ENCODE results near the gene TBC1D17.

Gene TBC1D17

DNA sequence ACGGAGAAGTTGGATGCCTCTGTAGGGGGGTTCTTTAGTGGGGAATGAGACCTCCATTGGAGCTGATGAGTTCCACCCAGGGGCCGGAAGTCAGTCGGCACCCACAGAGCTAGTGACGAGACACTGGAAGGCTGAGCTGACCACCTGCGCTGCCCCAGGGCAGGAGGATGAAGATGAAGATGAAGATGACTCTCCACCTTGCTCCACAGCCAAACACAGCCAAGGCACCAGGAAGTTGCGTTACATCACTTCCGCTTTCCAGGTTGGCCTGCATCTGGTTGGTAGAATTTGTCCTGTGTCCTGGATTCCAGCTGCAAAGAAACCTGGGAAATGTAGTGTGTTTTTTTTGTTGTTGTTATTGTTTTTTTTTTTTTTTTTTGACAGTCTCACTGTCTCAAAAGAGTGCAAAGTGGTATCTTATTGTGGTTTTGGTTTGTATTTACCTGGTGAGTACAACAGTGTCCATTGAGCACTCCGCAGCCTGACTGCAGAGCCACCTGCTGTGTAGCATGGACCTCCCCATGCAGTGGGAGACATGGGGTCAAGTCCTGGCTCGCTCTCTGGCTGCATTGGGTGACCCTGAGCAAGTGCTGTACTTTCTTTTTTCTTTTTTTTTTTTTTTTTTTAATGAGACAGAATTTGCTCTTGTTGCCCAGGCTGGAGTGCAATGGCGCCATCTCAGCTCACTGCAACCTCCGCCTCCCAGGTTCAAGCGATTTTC is 1.9 kb downstream of the TBC1D17 start:
- no peak for DNase-seq

DNA sequence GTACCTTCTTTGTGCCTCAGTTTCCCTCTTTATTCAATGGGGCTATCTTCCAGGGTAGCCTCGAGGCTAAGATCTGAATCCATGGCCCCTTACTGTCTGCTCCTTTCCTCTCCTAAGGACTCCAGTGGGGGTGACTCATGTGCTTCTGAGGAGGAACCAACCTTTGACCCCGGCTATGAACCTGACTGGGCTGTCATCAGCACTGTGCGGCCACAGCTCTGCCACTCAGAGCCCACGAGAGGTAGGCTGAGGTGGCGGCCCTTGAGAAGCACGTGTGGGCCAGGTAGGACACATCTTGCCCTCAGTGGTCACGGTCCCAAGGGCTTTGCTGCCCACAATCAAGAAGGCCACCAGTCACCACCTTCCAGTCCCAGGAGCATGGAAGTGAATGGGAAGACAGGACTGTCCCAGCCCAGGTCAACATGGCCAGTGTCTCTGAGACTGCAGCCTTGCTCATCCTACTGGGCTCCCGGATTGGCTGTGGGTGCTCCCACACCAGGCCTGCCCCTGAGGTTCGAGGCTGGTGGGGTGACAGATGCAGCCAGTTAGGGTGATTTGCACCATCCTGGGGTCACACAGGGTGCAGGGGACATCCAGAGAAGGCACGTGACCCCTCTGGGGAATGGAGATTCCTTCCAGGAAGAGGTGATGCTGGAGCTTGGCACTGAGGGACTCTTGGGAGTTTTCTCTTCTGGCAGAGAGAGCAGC is 2.8 kb downstream of the TBC1D17 start:
- DNase-seq = no peak

DNA sequence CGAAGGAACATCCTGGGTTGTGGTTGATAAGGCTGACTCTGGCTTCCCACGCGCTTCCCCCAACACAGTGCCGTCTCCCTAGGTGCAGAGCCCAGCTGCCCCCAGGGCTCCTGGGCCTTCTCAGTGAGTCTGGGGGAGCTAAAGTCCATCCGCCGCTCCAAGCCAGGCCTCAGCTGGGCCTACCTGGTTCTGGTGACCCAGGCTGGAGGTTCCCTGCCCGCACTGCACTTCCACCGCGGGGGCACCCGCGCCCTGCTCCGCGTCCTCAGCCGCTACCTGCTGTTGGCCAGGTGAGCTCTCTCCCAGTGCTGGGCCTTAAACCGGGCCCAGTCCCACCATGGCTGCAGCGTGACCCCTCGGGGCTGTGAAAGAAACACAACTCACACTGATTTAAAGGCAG is 3.7 kb downstream of the TBC1D17 start:
- no peak for DNase-seq

DNA sequence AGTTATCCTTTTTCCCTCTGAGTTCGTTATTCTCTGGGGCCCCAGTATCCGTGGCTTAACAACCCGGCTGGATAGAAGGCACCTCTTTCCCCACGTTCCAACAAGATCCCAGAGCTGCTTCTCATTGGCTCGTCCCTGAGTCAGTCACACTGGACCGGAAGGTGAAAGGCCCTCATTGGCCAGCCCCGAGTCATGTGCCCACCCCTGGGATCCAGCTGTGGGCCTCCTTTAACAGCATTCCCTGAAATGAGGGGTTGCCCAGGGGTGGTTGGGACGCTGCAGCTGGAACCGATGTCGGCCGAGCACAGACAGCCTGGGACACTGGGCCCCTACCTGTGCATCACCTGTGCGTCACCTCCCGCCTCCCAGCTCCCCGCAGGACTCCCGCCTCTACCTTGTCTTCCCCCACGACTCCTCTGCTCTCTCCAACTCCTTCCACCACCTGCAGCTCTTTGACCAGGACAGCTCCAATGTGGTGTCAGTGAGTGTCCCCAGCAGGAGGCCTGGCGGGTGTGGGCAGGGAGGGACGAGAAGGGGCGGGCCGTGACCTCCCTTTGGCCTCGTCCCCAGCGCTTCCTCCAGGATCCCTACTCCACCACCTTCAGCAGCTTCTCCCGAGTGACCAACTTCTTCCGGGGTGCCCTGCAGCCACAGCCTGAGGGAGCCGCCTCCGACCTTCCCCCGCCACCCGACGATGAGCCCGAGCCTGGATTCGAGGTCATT is 4.3 kb downstream of the TBC1D17 start:
- no peak for DNase-seq

DNA sequence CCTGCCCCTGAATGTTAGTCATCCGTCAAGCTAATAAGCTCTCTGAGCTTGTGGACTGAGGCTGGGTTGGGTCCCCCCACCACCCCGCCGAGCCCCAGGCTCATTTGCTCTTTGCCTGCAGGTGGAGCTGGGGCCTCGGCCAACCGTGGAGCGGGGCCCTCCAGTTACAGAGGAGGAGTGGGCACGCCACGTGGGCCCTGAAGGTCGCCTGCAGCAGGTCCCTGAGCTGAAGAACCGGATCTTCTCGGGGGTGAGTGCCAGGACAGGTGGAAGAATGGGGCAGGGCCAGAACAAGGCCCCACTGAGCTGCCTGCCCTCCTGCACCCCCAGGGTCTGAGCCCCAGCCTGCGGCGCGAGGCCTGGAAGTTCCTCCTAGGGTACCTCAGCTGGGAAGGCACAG is 5.1 kb downstream of the TBC1D17 start:
- DNase-seq = no peak

DNA sequence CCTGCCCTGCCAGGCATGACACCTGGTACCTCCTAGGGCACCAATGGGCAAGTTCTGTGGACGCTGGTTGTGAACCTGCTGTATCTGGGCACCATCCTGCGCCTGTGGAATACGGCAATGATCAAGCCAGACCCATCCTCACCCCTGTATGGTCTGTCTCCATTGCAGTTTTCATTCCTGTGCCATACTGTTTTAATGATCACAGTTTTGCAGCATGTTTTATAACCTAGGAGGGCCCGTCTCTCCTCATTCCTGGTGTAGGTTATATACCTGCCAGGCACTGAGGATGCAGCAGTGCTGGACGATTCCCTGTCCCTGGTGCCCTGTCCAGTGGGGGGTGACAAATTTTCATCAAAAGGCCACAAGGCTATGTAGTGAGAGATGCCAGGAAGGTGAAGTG is 5.6 kb downstream of the TBC1D17 start:
- DNase-seq = no peak

DNA sequence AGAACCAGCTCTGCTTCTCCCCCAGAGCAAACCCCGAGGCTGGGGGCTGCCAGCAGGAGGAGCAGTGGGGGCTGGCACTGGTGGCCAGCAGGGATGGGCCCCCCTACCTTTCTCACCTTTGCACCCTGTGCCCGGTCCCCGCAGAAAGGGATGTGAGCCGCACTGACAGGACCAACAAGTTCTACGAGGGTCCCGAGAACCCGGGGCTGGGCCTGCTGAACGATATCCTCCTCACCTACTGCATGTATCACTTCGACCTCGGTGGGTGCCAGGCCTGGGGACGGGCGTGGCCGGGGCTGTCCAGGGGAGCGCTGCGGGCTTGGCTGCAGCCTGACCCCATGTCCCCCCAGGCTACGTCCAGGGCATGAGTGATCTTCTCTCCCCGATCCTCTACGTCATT is 6.6 kb downstream of the TBC1D17 start:
- DNase-seq = no peak

DNA sequence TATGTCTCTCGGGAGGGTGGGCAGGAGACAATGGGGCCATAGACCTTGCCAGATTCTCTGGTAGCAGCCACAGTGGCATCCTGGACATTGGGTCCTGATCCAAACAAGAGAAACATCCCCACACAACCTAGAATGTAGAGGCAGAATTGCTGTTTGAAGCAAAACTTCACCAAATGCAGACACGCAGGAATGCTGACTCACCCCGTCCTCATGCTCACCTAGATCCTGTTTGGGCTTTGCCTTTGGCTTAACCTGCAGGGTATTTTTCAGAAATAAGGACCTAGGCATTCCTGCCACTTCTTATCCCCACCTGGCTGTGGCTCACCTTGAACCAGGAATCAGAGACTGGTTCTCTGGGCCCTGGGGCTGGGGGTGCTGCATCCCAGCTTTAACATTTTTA is 7.3 kb downstream of the TBC1D17 start:
- DNase-seq = no peak

DNA sequence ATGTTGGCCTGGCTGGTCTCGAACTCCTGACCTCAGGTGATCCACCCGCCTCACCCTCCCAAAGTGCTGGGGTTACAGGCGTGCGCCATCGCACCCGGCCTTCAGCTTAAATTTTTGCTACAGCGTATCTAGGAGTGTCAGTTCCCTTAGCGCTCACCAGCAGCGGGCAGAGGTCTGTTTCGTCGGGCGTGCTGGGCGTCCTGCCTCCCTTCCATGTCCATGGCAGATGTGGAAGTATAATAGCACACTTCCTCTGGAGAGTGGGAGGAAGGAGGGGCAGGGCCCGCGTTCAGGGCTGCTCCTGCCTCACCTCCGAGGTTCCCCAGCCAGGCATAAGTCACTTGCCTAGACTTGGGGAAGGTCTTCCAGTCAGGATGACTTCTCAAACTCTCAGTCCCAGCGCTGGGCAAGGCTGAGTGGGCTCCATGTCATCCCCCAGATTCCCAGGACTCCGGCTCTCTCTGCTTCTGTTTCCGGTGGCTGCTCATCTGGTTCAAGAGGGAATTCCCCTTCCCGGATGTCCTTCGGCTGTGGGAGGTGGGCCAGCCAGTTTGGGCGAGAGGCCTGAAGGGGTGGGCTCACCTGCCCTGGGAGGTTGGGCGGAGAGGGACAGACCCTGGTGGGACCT is 9.6 kb downstream of the TBC1D17 start:
- DNase-seq = no peak

DNA sequence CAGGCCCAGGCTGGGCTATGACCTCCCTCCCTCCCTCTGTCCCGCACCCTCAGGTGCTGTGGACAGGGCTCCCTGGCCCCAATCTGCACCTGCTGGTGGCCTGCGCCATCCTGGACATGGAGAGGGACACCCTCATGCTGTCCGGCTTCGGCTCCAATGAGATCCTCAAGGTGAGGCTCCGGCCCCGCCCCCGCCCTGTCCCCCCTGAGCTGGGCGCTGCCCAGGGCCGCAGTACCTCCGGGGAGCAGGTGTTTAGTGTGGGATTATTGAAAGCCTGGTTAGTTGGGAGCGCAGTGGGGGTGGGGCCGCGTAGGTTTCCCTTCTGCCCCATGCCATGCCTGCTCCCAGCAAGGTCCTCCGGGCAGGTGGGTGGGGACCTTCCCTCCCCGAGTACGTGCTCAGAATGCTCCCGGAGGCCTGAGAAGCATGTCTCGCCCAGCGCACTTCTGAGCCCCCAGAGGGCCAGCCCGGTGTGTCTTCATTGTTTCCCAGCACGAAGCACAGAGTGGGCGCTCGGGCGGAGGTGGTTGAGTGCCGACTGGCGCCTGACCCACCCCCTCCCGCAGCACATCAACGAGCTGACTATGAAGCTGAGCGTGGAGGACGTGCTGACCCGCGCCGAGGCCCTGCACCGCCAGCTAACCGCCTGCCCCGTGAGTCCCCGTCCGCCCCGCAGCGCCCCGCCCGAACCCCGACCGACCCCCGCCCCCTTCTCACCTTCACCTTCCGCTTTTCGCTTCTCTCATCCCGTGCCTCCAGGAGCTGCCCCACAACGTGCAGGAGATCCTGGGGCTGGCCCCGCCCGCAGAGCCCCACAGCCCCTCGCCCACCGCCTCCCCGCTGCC is 10.4 kb downstream of the TBC1D17 start:
- peak; percentile 72 for DNase-seq

DNA sequence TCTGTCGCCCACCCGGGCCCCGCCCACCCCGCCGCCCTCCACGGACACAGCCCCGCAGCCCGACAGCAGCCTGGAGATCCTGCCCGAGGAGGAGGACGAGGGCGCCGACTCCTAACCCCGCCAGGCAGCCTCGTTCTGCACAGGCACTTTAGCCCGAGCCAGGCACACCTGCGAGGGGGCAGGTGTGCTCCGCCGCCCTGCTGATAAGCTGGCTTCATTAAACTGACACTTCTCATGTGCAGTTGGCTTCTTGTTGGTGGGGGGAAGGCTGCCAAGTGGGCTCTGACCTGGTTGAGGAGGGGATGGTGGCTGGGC is 11.0 kb downstream of the TBC1D17 start:
- peak; percentile 84 for DNase-seq

DNA sequence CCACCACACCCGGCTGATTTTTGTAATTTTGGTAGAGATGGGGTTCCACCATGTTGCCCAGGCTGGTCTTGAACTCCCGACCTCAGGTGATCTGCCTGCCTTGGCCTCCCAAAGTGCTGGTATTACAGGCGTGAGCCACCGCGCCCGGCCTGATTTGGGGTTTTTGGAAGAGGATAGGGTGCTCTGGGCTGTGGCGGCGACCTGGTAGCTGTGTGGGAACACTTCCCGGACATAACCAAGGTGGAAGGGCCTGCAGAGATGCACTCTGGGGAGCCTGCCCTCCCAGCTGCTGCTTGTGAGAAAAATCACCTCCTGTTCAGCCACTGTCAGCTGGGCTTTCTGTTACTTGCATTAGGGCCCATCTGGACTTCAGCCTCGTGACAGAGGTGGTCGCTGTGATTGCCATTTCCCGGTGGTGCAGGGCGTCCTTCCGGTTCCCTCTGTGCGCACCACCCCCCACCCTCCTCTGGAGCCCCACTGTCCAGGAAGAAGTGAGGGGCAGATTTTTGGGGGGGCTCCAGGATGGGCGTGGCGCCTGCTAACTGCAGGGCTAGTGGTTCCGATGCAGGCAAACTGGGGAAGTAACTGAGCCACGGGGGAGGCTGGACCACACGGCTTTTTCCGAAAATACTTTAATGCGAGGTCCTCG is 11.7 kb downstream of the TBC1D17 start:
- no peak for DNase-seq

DNA sequence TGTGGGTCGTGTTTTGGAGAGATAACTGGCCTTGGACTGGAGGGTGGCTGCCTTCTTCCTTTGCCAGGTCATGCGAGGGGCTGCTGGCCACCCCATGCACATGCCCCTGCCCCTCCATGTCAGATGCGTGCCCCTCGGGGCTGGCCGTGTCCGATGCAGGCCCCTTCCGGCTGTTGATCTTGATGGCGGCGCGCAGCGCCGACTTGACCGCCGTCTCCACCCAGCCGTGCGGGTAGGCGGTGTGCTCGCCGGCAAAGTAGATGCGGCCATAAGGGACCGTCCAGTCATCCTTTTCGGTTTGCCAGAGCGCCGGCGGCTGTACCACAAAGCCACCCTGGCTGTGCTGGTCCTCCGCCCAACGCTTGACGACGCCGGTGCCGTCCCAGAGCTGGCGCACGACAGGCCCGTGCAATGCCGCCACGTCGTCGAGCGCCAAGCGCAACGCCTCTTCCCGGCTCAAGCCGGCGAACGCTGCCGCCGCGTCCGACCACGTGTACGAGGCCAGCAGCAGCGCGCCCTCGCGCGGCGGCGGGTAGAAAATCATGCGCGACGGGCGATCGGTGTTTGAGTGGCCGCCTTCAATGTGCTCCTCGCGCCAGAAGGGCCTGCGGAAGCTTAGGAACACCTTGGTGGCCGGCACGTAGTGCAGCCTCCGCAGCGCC is 12.3 kb downstream of the TBC1D17 start:
- peak; percentile 83 for DNase-seq

DNA sequence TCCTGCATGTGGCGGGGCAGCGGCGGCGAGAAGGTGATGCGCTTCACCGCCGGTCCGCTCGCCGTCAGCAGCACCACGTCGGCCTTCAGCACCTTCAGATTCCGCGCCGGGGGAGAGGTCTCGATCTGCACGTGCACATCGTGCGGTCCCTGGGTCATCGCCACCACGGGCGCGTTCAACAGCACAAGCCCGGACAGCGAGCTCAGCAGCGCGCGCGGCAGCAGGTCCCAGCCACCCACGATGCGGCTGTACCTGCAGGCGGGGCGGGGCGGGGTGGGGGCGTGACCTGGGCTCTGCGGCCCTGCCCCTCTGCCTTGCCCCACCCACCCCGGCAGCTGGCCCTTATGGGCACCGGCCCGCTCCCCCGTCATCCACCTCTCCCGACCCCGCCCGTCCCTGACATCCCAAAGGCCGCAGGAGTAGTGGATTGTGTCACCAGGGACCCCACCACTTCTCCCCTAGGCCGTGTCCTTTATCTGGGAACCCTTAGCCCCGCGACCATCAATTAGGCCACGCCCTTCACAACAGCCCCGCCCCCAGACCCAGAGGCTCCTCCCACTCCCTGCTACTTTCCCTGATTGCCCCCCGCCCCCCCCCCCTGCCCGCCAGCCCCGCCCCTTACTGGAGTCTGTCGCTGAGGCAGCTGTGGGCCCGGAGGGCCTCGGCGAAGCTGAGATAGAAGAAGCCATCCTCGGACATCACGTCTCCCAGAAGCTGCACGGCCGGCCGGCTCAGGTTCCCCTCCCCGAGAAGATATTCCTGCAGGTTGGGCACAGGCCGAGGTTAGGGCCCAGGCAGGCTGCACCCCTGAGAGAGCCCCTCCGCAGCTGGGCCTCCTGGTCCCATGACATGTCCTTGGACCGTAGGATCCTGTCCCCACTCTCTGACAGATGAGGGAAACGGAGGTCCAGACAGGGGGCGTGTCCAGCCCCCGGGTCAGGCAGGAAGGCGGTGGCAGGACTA is 13.1 kb downstream of the TBC1D17 start:
- peak; percentile 87 for DNase-seq

DNA sequence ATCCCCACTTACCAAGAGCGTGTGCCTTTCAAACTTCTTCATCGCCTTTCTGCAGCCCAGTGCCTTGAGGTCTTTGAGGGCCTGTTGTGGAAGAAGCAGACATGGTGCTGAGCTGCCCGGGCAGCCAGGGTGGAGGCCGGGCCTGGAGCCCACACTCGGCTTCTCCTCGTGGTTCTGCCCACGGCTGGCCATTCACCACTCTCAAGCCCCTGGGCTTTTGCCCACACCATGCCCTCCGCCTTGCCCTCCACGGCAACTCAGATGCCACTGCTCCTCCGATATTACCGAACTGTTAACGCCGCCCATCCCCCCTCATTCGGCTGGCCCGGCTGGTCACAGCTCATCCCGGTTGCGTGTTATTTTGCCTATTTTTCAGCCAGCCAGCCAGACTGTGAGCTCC is 13.9 kb downstream of the TBC1D17 start:
- DNase-seq = no peak

DNA sequence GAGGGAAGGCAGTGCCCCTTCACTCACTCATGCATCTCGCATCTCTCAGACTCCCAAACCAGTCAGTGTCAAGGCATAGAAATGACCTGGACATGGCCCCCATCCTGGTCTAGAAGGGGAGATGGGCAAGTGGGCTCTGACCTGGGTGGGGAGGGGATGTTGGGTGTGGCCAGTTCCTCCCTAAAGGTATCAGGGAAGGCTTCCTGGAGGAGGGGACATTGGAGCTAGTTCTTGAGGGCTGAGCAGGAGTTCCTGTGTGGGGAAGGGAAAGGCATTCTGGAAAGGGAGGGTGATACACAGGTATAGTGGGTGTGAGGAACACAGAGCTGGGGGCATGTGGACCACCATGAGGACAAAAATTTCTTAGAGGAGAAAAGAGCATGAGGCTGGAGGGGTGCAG is 15.2 kb downstream of the TBC1D17 start:
- DNase-seq = no peak

DNA sequence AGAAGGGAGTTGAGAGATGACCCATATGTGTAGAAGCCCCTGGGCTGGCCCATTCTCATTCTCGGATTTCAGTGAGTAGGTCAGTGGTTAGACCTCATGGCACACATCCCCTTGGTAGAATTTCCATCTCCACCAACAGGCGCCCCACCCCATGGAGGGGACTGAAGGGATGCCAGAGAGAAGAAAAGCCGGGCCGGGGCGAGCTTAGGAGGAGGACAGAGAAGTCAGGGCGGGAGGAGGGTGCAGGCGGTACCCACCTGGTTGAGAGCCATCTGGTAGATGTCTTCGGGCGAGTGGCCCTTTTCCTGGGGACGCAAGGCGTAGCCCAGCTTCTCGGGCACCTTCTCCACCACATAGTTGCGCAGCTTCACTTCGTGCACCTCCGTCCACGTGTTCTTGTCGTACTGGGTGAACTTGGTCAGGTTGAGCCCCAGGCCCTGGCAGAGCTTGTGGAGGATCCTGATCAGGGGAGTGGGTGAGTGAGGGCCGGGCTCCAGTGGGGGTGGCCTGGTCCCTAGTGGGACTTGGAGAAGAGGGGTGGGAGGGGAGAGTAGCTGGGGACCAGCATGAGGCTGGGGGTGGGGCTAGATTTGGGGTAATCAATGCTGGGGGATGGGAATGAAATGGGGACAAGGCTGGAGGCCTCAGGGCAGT is 16.6 kb downstream of the TBC1D17 start:
- DNase-seq = no peak

DNA sequence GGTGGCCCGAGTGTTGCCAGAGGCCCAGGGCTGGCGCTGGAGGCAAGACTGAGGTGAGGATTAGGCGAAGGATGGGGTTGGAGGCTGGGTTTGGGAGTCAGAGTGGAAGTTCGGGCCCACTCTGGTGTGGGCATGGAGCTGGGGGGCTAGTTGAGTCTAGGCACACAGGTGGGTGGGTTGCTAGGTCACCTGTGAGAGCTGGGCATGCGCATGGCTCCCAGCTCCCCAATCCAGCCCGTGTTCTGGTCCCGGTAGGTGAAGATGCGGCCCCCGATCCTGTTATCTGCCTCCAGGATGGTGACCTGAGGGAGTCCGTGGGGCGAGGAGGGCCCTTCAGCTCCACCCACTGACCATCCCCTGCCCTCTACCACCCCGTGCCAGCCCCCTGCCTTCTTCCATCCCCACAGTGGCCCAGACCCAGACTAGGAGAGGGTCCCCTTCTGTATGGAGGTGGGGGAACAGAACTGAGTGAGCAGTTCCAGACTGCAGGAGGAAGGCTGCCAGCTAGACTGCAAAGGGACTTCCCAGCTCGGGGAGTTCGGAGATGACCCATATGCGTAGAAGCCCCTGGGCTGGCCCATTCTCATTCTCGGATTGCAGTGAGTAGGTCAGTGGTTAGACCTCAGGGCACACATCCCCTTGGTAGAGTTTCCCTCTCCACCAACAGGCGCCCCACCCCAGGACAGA is 17.5 kb downstream of the TBC1D17 start:
- no peak for DNase-seq

DNA sequence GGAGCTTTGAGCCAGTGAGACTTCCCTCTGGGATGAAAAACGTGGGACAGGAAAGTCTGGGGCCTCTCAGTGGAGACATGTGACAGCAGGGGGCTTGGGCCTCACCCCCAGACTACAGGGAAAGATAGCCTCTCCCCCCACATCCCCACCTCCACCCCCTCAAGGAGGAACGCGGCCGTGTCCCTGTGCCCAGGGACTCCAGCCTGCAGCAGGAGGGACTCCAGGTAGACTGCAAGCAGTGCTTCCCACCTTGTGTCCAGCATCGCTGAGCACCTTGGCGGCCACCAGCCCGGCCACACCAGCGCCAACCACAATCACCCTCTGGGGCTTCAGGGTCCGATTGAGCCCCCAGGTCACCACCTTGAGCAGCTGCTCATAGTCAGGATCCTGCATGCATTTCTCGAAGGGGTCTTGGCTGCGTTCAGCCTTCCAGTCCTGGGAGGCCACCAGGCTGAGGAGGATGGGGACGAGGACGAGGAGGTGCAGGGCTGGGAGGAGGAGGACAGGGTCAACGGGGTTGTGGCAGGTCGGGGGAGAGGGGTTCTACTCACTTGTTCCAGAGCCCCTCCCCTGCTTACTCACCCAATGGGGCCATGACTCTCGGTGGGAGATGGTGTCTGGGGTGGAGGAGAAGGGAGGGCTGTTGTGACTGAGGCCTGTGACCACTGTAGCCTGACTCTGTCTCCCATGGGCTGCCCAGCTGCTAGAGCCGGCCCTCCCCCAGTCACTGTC is 18.2 kb downstream of the TBC1D17 start:
- DNase-seq = no peak
